ENCODE data around the gene MMP25. TPM values are rescaled to one million over a fixed set of nuclear protein-coding genes. Genes with fewer than 3 reads are reported as not detected.
A peak's percentile ranks its signal among the peaks of the same experiment; 100 is the strongest.

Gene MMP25
- total and polyA plus RNA-seq, 2 donors (not counting 1 experiment from before 2014, with no cell fraction given): 0.12 to 0.22 TPM

- no peak overlapping the region for H3K27ac Mint-ChIP-seq
- peak overlapping the region; percentile 29 for H3K4me3 Mint-ChIP-seq
- POLR2A ChIA-PET: no interaction called here
- Histone ChIP-seq H3K4me2 (replicated peaks; ENCODE audit: low read depth, low read length, poor library complexity, severe bottlenecking) (no peak overlapping the region), H3K4me1 (ENCODE audit: control insufficient read depth in 2 of 2, insufficient read depth in 2 of 2, low read length in 2 of 2) (peaks cover 25 to 40% of the 10 kb centered on the region in 2 donors), H3K27me3 (replicated peaks in 1 of 4; ENCODE audit: control extremely low read depth in 1 of 4, control insufficient read depth in 3 of 4, insufficient read depth in 4 of 4, low read length in 3 of 4) (no peaks in the 10 kb centered on the region), H3K9me3 (ENCODE audit: control extremely low read depth in 1 of 3, control insufficient read depth in 2 of 3, insufficient read depth in 1 of 3, low read length in 2 of 3) (peaks cover 0 to 4% (median 0%) of the 10 kb centered on the region in 3 donors), H2AFZ (ENCODE audit: insufficient read depth, low read depth, low read length, poor library complexity, severe bottlenecking) (peak overlapping the region; percentile 69), H3K4me3 (ENCODE audit: control extremely low read depth in 1 of 5, extremely low read depth in 1 of 5, insufficient read depth in 1 of 5, low read depth in 2 of 5, low read length in 4 of 5) (no peak overlapping the region), H3K79me2 (ENCODE audit: control insufficient read depth, insufficient read depth, low read length) (no peaks in the 10 kb centered on the region), H3K9ac (ENCODE audit: low read length) (no peak overlapping the region), H4K20me1 (ENCODE audit: control insufficient read depth, insufficient read depth, low read length, poor library complexity, severe bottlenecking) (no peaks in the 10 kb centered on the region), H3K27ac (ENCODE audit: low read length in 2 of 2) (no peak overlapping the region), H3K36me3 (replicated peaks in 1 of 2; ENCODE audit: control extremely low read depth in 1 of 2, control insufficient read depth in 1 of 2, extremely low read depth in 1 of 2, insufficient read depth in 2 of 2, low read length in 1 of 2) (no peaks in the 10 kb centered on the region)
- DNase-seq (no peak), ATAC-seq (ENCODE audit: low read depth) (no peak)
- intact Hi-C loops (cut with micrococcal nuclease): no loop called here
- no peaks in the 10 kb centered on the region for H3K9me3 Mint-ChIP-seq (ENCODE audit: insufficient read depth)
- CTCF ChIA-PET: interaction anchor here (1.7 to 12.2 kb wide), 4 partner anchors 8 to 40 kb away, joined by 4 to 238 read pairs (median 18); partner anchors contain the start of gene ZNF213
- 91% methylated on average over 5 of the region's 5 CpGs for WGBS (ENCODE audit: insufficient coverage)
- no peaks in the 10 kb centered on the region for H3K27me3 Mint-ChIP-seq
- TF ChIP-seq CTCF (IDR thresholded peaks at IDR 0.05): no peak
- no peak for TF ChIP-seq EZH2 (IDR thresholded peaks at IDR 0.05; ENCODE audit: borderline replicate concordance, insufficient read depth, low read depth, low read length, poor library complexity, severe bottlenecking)
- peaks cover 36% of the 10 kb centered on the region for H3K4me1 Mint-ChIP-seq
Observed at GRCh38 chr16:3099395-3099731, 53.0 kb downstream of the MMP25 start.

DNA sequence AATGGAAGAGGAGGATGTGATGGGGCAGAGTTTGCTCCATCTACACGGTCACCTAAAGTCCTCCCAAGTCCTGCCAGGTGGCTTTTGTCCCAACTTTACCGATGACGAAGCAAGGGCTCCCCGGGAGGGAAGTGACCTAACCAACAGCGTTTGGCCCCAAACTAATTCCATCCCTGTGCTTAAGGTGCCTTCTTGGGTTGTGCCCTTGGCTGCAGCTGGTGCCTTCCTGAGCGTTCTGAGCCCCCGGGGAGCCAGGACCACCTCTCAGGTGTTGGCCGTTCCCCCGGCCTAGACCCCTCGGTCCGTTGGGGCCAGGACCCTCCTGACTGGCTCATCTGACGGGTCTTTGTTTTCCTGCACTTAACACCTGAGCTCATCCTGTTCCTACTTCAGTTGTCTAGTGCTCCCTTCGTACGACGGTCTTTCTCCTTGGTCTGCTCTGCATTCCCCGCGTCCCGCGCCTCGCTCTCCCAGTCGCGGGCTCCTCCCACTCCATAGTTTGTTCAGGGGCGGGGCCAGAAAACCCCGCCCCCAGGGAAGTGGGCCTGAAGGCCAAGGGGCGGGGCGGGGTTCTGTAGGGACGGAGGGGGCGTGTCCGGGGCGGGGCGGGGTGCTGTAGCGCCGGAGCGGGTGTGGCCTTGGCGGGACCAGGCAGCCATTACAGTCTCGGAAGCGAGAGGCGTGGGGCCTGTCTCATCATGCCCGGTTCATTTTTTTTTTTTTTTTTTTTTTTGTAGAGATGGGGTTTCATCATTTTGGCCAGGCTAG is 53.6 kb downstream of the MMP25 start:
- Histone ChIP-seq H3K27me3 (replicated peaks in 1 of 4; ENCODE audit: control extremely low read depth in 1 of 4, control insufficient read depth in 3 of 4, insufficient read depth in 4 of 4, low read length in 3 of 4) (no peaks in the 10 kb centered on the region), H3K4me2 (replicated peaks; ENCODE audit: low read depth, low read length, poor library complexity, severe bottlenecking) (peak overlapping the region; percentile 63), H3K79me2 (ENCODE audit: control insufficient read depth, insufficient read depth, low read length) (no peaks in the 10 kb centered on the region), H3K4me3 (ENCODE audit: control extremely low read depth in 1 of 5, extremely low read depth in 1 of 5, insufficient read depth in 1 of 5, low read depth in 2 of 5, low read length in 4 of 5) (peak overlapping the region in 4 of 5 experiments; percentile 26 to 48 (median 36)), H3K36me3 (replicated peaks in 1 of 2; ENCODE audit: control extremely low read depth in 1 of 2, control insufficient read depth in 1 of 2, extremely low read depth in 1 of 2, insufficient read depth in 2 of 2, low read length in 1 of 2) (no peaks in the 10 kb centered on the region), H3K9ac (ENCODE audit: low read length) (peak overlapping the region; percentile 1), H3K27ac (ENCODE audit: low read length in 2 of 2) (no peak overlapping the region), H3K9me3 (ENCODE audit: control extremely low read depth in 1 of 3, control insufficient read depth in 2 of 3, insufficient read depth in 1 of 3, low read length in 2 of 3) (peaks cover 0 to 4% (median 0%) of the 10 kb centered on the region in 3 donors), H4K20me1 (ENCODE audit: control insufficient read depth, insufficient read depth, low read length, poor library complexity, severe bottlenecking) (no peaks in the 10 kb centered on the region), H3K4me1 (ENCODE audit: control insufficient read depth in 2 of 2, insufficient read depth in 2 of 2, low read length in 2 of 2) (peaks cover 25 to 40% of the 10 kb centered on the region in 2 donors), H2AFZ (ENCODE audit: insufficient read depth, low read depth, low read length, poor library complexity, severe bottlenecking) (peak overlapping the region; percentile 69)
- ATAC-seq (ENCODE audit: low read depth) (peak; percentile 88), DNase-seq (peak; percentile 88)
- Mint-ChIP-seq H3K4me3 (peak overlapping the region; percentile 83), H3K4me1 (peaks cover 32% of the 10 kb centered on the region), H3K9me3 (ENCODE audit: insufficient read depth) (no peaks in the 10 kb centered on the region), H3K27me3 (no peaks in the 10 kb centered on the region), H3K27ac (peak overlapping the region; percentile 56)
- 9% methylated on average over 30 of the region's 39 CpGs for WGBS (ENCODE audit: insufficient coverage)
- no peak for TF ChIP-seq CTCF (IDR thresholded peaks at IDR 0.05)
- TF ChIP-seq EZH2 (IDR thresholded peaks at IDR 0.05; ENCODE audit: borderline replicate concordance, insufficient read depth, low read depth, low read length, poor library complexity, severe bottlenecking): no peak
- intact Hi-C loops (cut with micrococcal nuclease): loop anchor here (1.0 to 2.0 kb wide), 4 partner anchors 24 to 59 kb away; no protein-coding TSS in a partner anchor
- POLR2A ChIA-PET: no interaction called here
- CTCF ChIA-PET: interaction anchor here (1.7 to 12.2 kb wide), 4 partner anchors 9 to 40 kb away, joined by 4 to 238 read pairs (median 18); partner anchors contain the start of gene ZNF213
